Body of pancreas (tissue), 4 donors: ENCODE measurements around the gene HOXB4. TPM values are rescaled to one million over a fixed set of nuclear protein-coding genes. Genes with fewer than 3 reads are reported as not detected.
A peak's percentile ranks its signal among the peaks of the same experiment; 100 is the strongest.

Experiments
- ATAC-seq: fragments of 150-250 bp; one replicate; pipeline ENCODE4 v1.9.1; 2016
- DNase-seq, 4 donors: peaks; one replicate each; pipeline ENCODE4 v3.0.0-alpha.2; 2019
- H3K27ac ChIP-seq, 4 donors: fragments of 200-600 bp; sonication (generic); 1 replicate in 3 of 4; 2 replicates in 1 of 4; pipeline versions ENCODE4 v1.5.1 to v1.6.1; 2016 to 2019; ENCODE audit warnings: mild to moderate bottlenecking in 1 of 4, mixed read lengths in 1 of 4, moderate library complexity in 1 of 4
- H3K27me3 ChIP-seq, 2 donors: fragments of 200-600 bp; sonication (generic); one replicate each; pipeline ENCODE4 v1.6.0; 2016; ENCODE audit warnings: mild to moderate bottlenecking in 1 of 2
- H3K36me3 ChIP-seq, 2 donors: fragments of 200-600 bp; sonication (generic); replicated peaks in 1 of 2; 2 replicates each; pipeline ENCODE4 v1.5.1; 2016; ENCODE audit warnings: low read depth in 2 of 2; ENCODE audit not compliant: insufficient read depth in 1 of 2
- H3K4me1 ChIP-seq: fragments of 200-600 bp; sonication (generic); one replicate; pipeline ENCODE4 v1.6.0; 2016
- H3K4me3 ChIP-seq, 2 donors: fragments of 200-600 bp; sonication (generic); 1 replicate in 1 of 2; 2 replicates in 1 of 2; pipeline ENCODE4 v1.5.1; 2016 to 2019
- H3K9me3 ChIP-seq, 3 donors: fragments of 200-600 bp; sonication (generic); 1 replicate in 2 of 3; 2 replicates in 1 of 3; pipeline ENCODE4 v1.5.1; 2016
- CTCF ChIP-seq, 7 experiments: fragments of 450-650 bp in 4 of 7; fragments of 200-600 bp in 3 of 7; sonication (generic) in 3 of 7; IDR thresholded peaks; one replicate each; pipeline ENCODE4 v1.5.1; 2016 to 2019; ENCODE audit warnings: antibody characterized with exemption in 7 of 7
- POLR2A ChIP-seq, 3 donors: fragments of 450-650 bp; IDR thresholded peaks; one replicate each; pipeline ENCODE4 v1.6.1; 2016; ENCODE audit warnings: antibody characterized with exemption in 3 of 3, mild to moderate bottlenecking in 2 of 3
- WGBS, 2 donors: methylation state at CpG; one replicate each; pipeline ENCODE4 v1.1.5; 2017; 5-methylcytosine and 5-hydroxymethylcytosine counted together
- intact Hi-C: fragments of 100-400 bp; cut with DNase I; formaldehyde crosslinking; loops from one replicate; pipeline ENCODE4 v1.15.1; 2023
- total RNA-seq, 2 donors: library from RNA; depleted of rRNA; stranded (reverse); fragments of >200 nt; gene quantifications; one replicate each; pipeline ENCODE4 v1.1.0, GENCODE V29; 2016

HOXB4 gene
- total RNA-seq, 2 donors from 2014 or later: 0.26 to 2.3 TPM

GRCh38 chr17:48549281-48549630, 28.9 kb downstream of the HOXB4 start:
- no peaks in the 10 kb centered on the region for H3K9me3 ChIP-seq
- no peak for DNase-seq
- H3K27ac ChIP-seq: no peak overlapping the region
- peaks cover 0 to 26% of the 10 kb centered on the region in 2 donors for H3K27me3 ChIP-seq
- H3K36me3 ChIP-seq: no peaks in the 10 kb centered on the region
- no peak for TF ChIP-seq POLR2A (IDR thresholded peaks at IDR 0.05)
- TF ChIP-seq CTCF (IDR thresholded peaks at IDR 0.05): no peak
- no peak overlapping the region for H3K4me3 ChIP-seq
- H3K4me1 ChIP-seq: peaks cover 20% of the 10 kb centered on the region
- intact Hi-C loops: no loop called here
- WGBS, 2 donors: 54 to 64% methylated on average over 3 of the region's 3 CpGs
- ATAC-seq: no peak

GRCh38 chr17:48548523-48549280, 29.4 kb downstream of the HOXB4 start:
- H3K27ac ChIP-seq: peak overlapping the region in 1 of 4 donors; percentile 12
- no peak for TF ChIP-seq CTCF (IDR thresholded peaks at IDR 0.05)
- TF ChIP-seq POLR2A (IDR thresholded peaks at IDR 0.05): no peak
- intact Hi-C loops: no loop called here
- ATAC-seq: no peak
- H3K4me3 ChIP-seq: no peak overlapping the region
- peaks cover 23% of the 10 kb centered on the region for H3K4me1 ChIP-seq
- H3K27me3 ChIP-seq: peaks cover 0 to 31% of the 10 kb centered on the region in 2 donors
- no peaks in the 10 kb centered on the region for H3K36me3 ChIP-seq
- WGBS, 2 donors: 67 to 72% methylated on average over 6 of the region's 6 CpGs
- no peaks in the 10 kb centered on the region for H3K9me3 ChIP-seq
- no peak for DNase-seq

- peak overlapping the region in 1 of 4 donors; percentile 12 for H3K27ac ChIP-seq
- 34 to 43% methylated on average over 24 of the region's 24 CpGs for WGBS, 2 donors
- ATAC-seq (no peak), DNase-seq (no peak)
- no peaks in the 10 kb centered on the region for H3K36me3 ChIP-seq
- no peaks in the 10 kb centered on the region for H3K9me3 ChIP-seq
- peaks cover 0 to 34% of the 10 kb centered on the region in 2 donors for H3K27me3 ChIP-seq
- no peak overlapping the region for H3K4me3 ChIP-seq
- TF ChIP-seq CTCF (IDR thresholded peaks at IDR 0.05): no peak
- TF ChIP-seq POLR2A (IDR thresholded peaks at IDR 0.05): no peak
- peaks cover 31% of the 10 kb centered on the region for H3K4me1 ChIP-seq
- intact Hi-C loops: no loop called here
These were observed 30.2 kb downstream of the HOXB4 start for GRCh38 chr17:48547808-48548522.

- Histone ChIP-seq H3K4me1 (peaks cover 33% of the 10 kb centered on the region), H3K36me3 (no peaks in the 10 kb centered on the region), H3K27me3 (peaks cover 0 to 33% of the 10 kb centered on the region in 2 donors), H3K9me3 (no peaks in the 10 kb centered on the region), H3K4me3 (no peak overlapping the region), H3K27ac (peak overlapping the region in 1 of 4 donors; percentile 33)
- 48 to 55% methylated on average over 10 of the region's 10 CpGs for WGBS, 2 donors
- ATAC-seq: no peak
- no peak for TF ChIP-seq POLR2A (IDR thresholded peaks at IDR 0.05)
- TF ChIP-seq CTCF (IDR thresholded peaks at IDR 0.05): no peak
- intact Hi-C loops: no loop called here
- no peak for DNase-seq
These were observed 31.0 kb downstream of the HOXB4 start for GRCh38 chr17:48546924-48547807.
